Smooth muscle cell of the brain vasculature (primary cell): ENCODE data around the gene HERPUD1.
"Not testable (repeated sequence)": the region's sequence is repeated elsewhere in the genome, so short reads cannot be mapped to it uniquely, and the experiment has no call there.

Experiments
- DNase-seq: peaks from one replicate; pipeline ENCODE4 v3.0.0-alpha.2; 2012; ENCODE audit warnings: low read depth, low spot score

HERPUD1 gene, protein sequence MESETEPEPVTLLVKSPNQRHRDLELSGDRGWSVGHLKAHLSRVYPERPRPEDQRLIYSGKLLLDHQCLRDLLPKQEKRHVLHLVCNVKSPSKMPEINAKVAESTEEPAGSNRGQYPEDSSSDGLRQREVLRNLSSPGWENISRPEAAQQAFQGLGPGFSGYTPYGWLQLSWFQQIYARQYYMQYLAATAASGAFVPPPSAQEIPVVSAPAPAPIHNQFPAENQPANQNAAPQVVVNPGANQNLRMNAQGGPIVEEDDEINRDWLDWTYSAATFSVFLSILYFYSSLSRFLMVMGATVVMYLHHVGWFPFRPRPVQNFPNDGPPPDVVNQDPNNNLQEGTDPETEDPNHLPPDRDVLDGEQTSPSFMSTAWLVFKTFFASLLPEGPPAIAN

GRCh38 chr16:56931892-56932720, at the start of gene HERPUD1:
TSS of gene HERPUD1 (plus strand) at chr16:56932142. CDS start at chr16:56932245, 103 bp downstream.
- DNase-seq: peak; percentile 89

- DNase-seq: no peak
Measured at GRCh38 chr16:56883586-56883985, 48.4 kb upstream of the HERPUD1 start.

- no peak for DNase-seq
Measured at GRCh38 chr16:56884026-56884582, 47.8 kb upstream of the HERPUD1 start.

DNA sequence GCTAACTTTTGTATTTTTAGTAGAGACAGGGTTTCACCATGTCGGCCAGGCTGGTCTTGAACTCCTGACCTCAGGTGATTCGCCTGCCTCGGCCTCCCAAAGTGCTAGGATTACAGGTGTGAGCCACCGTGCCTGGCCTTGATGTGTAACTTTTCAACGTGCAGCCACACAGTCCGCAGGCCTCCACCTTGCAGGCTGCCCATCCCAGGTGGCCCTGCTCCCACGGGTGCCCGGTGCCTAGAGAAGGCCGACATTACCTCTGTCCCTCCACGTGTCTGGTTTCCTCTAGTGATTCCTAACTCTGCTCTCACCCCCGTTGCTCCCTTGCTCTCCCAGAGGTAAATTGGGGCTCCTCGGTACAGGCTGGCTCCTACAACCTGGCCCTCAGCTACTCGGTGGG, 47.0 kb upstream of the HERPUD1 start:
- DNase-seq: not testable (repeated sequence)

DNA sequence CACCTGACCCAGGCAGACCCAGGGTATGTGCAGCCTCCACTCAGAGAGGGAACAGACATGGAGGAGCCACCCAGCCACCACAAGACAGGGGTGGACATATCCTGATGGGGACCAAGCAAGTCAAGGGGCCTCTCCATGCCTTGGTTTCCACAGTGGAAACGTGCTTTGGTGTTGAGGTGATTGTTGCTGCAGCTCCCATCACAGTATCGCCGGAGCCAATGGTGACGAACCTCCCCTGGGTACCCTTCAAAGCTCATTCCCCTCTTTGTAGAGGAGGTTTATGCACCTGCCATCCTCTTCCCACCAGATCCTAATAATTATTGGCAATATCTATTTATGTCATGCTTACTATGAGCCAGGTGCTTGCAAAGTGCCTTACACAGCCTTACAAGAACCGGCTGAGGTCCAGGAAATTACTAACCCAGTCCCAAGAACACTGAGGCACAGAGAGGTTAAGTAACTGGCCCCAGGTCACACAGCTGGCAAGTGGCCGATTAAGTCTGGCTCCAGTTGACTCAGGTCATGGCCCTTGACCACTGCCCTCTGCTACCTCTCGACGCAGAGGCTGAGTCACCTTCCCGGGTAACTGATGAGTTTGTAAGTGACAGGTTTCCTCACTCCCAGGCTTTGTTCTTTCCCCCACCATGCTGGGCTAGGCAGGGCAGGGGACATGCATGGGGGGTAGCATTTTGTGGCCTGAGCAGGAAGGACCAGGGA, 46.3 kb upstream of the HERPUD1 start:
- no peak for DNase-seq

DNA sequence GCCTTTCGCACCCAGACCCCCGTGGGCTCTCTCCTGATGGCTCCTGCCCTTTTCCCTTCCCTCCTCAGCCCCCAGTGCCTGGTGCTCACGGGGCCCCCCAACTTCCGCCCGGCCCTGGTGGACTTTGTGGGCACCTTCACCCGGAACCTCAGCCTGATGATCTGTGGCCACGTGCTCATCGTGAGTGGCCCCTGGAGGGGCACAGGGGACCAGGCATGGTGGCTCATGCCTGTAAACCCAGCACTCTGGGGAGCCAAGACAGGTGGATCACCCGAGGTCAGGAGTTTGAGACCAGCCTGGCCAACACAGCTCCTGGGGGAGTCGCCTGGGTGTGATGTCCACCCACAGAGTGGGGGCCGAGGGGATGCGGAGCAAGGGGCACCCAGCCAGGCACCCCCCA, 45.6 kb upstream of the HERPUD1 start:
- no peak for DNase-seq

DNA sequence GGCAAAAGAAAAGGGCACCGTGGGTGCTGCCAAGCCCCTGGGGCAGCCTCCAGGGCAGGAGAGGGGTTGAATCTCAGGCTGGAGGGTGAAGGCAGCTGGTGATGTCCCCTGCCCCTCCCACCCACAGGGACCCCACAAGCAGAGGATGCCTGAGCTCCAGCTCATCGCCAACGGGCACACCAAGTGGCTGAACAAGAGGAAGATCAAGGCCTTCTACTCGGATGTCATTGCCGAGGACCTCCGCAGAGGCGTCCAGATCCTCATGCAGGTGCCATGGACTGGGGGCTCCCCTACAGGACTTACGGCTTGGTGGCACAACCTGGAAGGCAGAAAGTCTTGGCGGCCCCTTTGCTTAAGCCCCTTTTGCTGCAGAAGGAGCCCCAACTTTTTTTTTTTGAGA, 45.1 kb upstream of the HERPUD1 start:
- no peak for DNase-seq

DNA sequence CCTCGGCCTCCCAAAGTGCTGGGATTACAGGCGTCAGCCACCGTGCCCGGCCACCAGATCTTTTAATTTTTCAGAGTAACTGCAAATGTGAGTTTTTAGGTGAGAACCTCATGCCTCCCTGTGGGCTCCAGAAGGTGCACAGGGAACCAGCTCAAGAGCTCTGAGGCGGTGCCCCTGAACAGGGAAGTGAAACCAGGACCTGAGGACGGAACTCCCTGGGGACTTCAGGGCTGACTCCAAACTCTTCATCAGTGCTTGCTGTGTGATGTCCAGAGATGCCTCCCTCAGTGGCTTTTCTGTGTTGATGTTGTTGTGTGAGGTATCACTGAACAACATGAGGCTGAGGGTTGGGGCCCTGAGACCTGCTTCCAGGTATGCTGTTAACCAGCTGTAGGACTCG, 43.1 kb upstream of the HERPUD1 start:
- no peak for DNase-seq

DNA sequence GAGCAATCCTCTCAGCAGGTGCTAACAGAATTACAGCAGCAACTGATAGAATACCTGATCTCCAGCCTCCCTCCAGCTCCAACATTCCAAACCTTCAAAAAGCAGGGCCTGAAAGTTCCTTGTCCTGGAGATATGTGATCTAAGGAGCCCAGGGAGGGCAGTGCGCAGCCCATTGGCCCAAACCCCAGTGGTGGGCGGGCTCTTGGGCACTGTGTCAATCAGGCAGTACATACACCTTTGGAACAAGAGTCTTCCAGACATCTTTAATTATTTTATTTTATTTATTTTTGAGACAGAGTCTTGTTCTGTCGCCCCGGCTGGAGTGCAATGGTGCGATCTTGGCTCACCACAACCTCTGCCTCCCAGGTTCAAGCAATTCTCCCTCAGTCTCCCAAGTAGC, 42.7 kb upstream of the HERPUD1 start:
- no peak for DNase-seq

- no peak for DNase-seq
Measured at GRCh38 chr16:56891685-56892084, 40.3 kb upstream of the HERPUD1 start.

GRCh38 chr16:56892705-56893104, 39.2 kb upstream of the HERPUD1 start:
- DNase-seq: no peak

DNA sequence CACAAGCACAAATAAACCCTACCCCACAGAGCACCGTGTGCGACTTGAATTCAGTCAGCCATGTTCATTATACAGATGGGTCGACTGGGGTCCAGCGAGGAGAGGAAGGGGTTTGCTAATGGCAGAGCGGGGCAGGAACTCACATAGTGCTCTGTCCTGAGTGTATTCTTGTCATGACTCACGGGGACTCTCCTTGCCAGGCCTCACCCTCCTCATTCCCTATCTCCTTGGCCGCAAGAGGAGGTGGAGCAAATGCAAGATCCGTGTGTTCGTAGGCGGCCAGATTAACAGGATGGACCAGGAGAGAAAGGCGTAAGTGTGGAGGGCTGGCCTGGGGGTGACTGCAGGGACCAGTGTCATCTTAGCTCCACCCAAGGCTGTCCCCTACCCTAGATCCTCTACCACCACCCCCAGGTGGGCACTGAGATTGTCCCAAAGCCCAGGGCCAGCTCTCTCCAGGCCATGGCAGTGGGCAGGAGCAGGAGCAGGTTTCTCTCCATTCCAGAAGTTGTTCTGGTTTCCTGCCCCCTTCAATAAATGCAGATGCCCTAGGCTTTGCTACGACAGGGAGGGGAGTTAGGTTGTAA, 37.5 kb upstream of the HERPUD1 start:
- no peak for DNase-seq

- DNase-seq: no peak
Measured at GRCh38 chr16:56895813-56896212, 36.1 kb upstream of the HERPUD1 start.

- DNase-seq: no peak
Measured at GRCh38 chr16:56896244-56896643, 35.7 kb upstream of the HERPUD1 start.

- DNase-seq: no peak
Measured at GRCh38 chr16:56897026-56897799, 34.7 kb upstream of the HERPUD1 start.

DNA sequence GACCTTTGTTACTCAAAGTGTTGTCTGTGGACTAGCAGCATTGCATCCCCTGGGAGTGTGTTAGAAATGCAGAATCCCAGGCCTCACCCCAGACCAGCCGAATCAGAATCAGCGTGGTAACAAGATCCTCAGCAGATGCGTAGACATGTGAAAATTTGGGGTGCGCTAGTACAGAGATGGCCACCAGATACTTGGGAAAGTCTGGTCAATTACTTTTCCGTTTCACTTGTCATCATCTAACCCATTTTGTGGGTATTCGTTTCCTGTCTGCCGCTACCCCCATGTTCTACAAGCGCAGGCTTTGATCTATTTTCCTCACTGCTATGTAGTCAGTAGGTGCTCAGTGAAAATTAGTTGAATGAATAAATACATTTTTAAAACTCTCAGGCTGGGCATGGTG, 33.1 kb upstream of the HERPUD1 start:
- DNase-seq: no peak

DNA sequence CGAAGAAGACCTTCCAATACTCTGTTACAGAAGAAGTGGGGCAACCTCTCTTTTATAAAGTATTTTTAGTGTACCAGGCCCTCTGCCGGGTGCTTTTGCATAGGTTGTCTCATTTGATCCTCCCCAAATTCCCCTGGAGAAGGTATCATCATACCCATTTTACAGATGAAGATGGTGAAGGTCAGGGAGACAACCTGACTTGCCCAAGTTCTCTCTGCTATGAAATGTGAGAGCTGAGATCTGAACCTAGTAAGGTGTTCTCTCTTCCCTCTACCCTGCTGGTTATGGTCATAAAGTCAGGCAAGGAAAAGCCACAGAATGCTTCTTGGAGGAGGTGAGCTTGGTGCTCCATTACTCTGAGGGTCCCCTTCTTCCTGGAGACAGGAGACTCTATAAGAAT, 28.1 kb upstream of the HERPUD1 start:
- DNase-seq: no peak

DNA sequence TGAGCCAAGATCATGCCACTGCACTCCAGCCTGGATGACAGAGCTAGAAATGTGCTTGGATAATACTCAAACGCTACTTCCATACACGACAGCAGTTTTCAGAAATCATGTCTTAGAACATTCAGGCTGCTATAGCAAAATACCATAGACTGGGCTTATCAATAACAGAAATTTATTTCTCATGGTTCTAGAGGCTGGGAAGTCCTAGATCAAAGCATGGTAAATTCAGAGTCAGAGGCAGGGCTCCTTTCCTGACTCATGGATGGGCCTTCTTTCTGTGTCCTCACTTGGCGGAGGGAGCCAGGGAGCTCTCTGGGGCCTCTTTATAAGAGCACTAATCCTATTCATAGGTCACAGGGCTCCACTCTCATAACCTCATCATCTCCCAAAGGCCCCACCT, 24.5 kb upstream of the HERPUD1 start:
- no peak for DNase-seq

GRCh38 chr16:56909527-56909979, 22.4 kb upstream of the HERPUD1 start:
- no peak for DNase-seq

DNA sequence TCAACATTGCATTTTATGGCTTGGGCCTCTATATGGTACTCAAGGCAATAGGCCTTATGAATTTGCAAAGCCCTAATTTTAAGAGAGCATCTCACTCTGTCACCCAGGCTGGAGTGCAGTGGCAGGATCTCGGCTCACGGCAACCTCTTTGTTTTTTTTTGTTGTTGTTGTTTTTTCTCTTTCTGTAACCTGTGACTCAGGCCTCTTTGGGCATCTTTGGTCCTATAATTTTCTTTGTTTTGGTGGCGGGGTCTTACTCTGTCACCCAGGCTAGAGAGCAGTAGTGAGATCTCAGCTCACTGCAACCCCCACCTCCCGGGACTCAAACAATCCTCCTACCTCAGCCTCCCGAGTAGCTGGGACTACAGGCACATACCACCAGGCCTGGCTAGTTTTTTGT, 21.8 kb upstream of the HERPUD1 start:
- DNase-seq: no peak
